Calu3 (cell line): Measurements from ENCODE around the gene MS4A10. TPM values are rescaled to one million over a fixed set of nuclear protein-coding genes. Genes with fewer than 3 reads are reported as not detected.

Experiments used
- BruUV-seq: library from RNA; stranded (reverse); fragments of 400-500 nt; replicated peaks from 2 replicates; lab custom pipeline; 2021; lab: Mats Ljungman, UMichigan
- CTCF ChIA-PET: fragments of 300-600 bp; sonication (Branson Sonifier 250); formaldehyde crosslinking; loops from one replicate; lab custom pipeline; 2022; ENCODE audit warnings: antibody characterized with exemption; lab: Charles Lee
- DNase-seq: peaks from one replicate; pipeline ENCODE4 v3.0.0; 2022
- H3K27ac Mint-ChIP-seq: one replicate; pipeline ENCODE4 v1.8.0; 2022; ENCODE audit warnings: mixed read lengths; ENCODE audit not compliant: unreplicated experiment
- H3K27me3 Mint-ChIP-seq: one replicate; pipeline ENCODE4 v1.8.0; 2022; ENCODE audit warnings: mixed read lengths; ENCODE audit not compliant: unreplicated experiment
- H3K36me3 Mint-ChIP-seq: one replicate; pipeline ENCODE4 v1.8.0; 2022; ENCODE audit warnings: mild to moderate bottlenecking, moderate library complexity, mixed read lengths; ENCODE audit not compliant: insufficient read depth, unreplicated experiment
- H3K4me1 Mint-ChIP-seq: one replicate; pipeline ENCODE4 v1.8.0; 2022; ENCODE audit warnings: mild to moderate bottlenecking, low read depth, mixed read lengths; ENCODE audit not compliant: unreplicated experiment
- H3K4me3 Mint-ChIP-seq: one replicate; pipeline ENCODE4 v1.8.0; 2022; ENCODE audit warnings: mild to moderate bottlenecking, low read depth, moderate library complexity, mixed read lengths; ENCODE audit not compliant: unreplicated experiment
- H3K9me3 Mint-ChIP-seq: one replicate; pipeline ENCODE4 v1.8.0; 2022; ENCODE audit warnings: low read depth, mixed read lengths; ENCODE audit not compliant: unreplicated experiment
- CTCF ChIP-seq: fragments of 200-600 bp; IDR thresholded peaks from one replicate; pipeline ENCODE4 v1.8.0; 2022; ENCODE audit warnings: antibody characterized with exemption; ENCODE audit not compliant: unreplicated experiment
- intact Hi-C: fragments of 100-400 bp; cut with micrococcal nuclease; formaldehyde crosslinking; loops from one replicate; pipeline ENCODE4 v1.10.0; 2022; ENCODE audit not compliant: unreplicated experiment
- total RNA-seq: library from RNA; stranded (reverse); gene quantifications from 2 replicates; pipeline ENCODE4 v1.2.3, GENCODE V29; 2022

MS4A10 gene
- total RNA-seq, 1 experiment from 2014 or later, result not detected

DNA sequence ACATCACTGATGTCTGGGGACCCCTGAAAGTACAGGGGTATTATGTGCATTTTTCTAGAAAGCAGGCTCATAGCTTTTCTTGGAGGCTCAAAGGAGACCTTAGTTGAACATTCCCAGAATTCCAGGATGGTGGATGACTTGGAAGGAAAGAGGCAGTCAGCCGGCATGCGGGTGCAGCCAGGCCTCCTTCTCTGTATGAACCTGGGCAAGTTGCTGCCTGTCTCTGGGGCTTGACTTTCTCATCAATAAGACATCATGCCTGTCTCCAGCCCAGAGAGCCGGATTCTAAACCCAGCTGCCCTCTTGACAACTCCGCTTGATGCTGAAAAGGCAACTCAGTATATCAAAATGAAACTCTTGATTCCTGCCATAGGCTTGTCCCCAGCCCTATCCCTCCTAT, 15.9 kb upstream of the MS4A10 start:
- Mint-ChIP-seq H3K9me3 (no peaks in the 10 kb centered on the region), H3K27me3 (peaks cover 79% of the 10 kb centered on the region), H3K4me1 (no peaks in the 10 kb centered on the region), H3K36me3 (peaks cover 4% of the 10 kb centered on the region), H3K4me3 (no peak overlapping the region), H3K27ac (no peak overlapping the region)
- intact Hi-C loops, result no loop called here
- CTCF ChIA-PET, result no interaction called here
- TF ChIP-seq CTCF, result no peak
- BruUV-seq, result no TSS peak
- DNase-seq, result no peak

- CTCF ChIA-PET, result interaction anchor here (1.0 kb wide), 1 partner anchor 13 kb away, joined by 3 read pairs; the partner anchor contains the start of gene MS4A15
- H3K4me3 Mint-ChIP-seq, result no peak overlapping the region
- no peak for TF ChIP-seq CTCF
- peaks cover 79% of the 10 kb centered on the region for H3K27me3 Mint-ChIP-seq
- DNase-seq, result no peak
- no TSS peak for BruUV-seq
- peaks cover 4% of the 10 kb centered on the region for H3K36me3 Mint-ChIP-seq
- no peaks in the 10 kb centered on the region for H3K9me3 Mint-ChIP-seq
- no peaks in the 10 kb centered on the region for H3K4me1 Mint-ChIP-seq
- intact Hi-C loops, result no loop called here
- no peak overlapping the region for H3K27ac Mint-ChIP-seq
Measured at GRCh38 chr11:60769811-60770210, 15.3 kb upstream of the MS4A10 start.

- Mint-ChIP-seq H3K27ac (no peak overlapping the region), H3K27me3 (peaks cover 81% of the 10 kb centered on the region), H3K4me1 (no peaks in the 10 kb centered on the region), H3K4me3 (no peak overlapping the region), H3K36me3 (peaks cover 4% of the 10 kb centered on the region), H3K9me3 (no peaks in the 10 kb centered on the region)
- intact Hi-C loops, result no loop called here
- no peak for TF ChIP-seq CTCF
- CTCF ChIA-PET, result interaction anchor here (0.6 kb wide), 1 partner anchor 609 kb away, joined by 3 read pairs; no protein-coding TSS in a partner anchor
- no peak for DNase-seq
- no TSS peak for BruUV-seq
Measured at GRCh38 chr11:60771146-60771545, 14.0 kb upstream of the MS4A10 start.

DNA sequence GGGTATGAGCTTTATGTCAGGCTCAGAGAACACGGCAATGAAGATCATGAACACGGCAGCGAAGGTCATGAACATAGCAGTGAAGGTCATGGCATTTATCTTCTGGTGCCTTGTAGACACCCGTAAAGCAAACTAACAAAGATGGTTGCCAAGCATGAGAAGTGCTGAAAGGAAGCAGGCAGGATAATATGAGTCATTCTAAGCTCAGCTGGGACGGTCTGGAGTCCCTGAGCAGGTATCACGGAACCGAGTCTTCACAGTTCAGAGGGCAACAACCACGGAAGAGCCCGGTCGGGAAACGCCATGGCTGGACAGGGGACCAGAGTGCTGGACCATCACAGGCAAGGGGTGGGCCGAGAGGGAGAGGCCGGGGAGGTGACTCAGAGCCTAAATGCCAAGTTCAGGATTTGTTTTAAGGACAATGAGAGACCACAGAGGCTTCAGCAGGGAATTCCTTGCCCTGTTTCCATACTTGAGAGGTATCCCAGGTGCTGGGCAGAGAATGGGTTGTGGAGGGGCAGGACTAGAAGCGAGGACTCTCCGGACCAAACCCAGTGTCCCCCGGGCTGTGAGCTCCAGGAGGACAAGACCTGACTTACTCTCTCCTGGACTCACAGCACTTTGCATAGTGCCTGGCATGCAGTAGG, 13.1 kb upstream of the MS4A10 start:
- H3K4me1 Mint-ChIP-seq, result peaks cover 1% of the 10 kb centered on the region
- no peak overlapping the region for H3K4me3 Mint-ChIP-seq
- peaks cover 4% of the 10 kb centered on the region for H3K36me3 Mint-ChIP-seq
- no peak for DNase-seq
- peaks cover 73% of the 10 kb centered on the region for H3K27me3 Mint-ChIP-seq
- H3K9me3 Mint-ChIP-seq, result no peaks in the 10 kb centered on the region
- CTCF ChIA-PET, result interaction anchor here (0.5 to 2.2 kb wide), 2 partner anchors 9 to 118 kb away, joined by 4 to 6 read pairs; no protein-coding TSS in a partner anchor
- no peak overlapping the region for H3K27ac Mint-ChIP-seq
- no peak for TF ChIP-seq CTCF
- BruUV-seq, result no TSS peak
- intact Hi-C loops, result no loop called here
